Ishikawa (cell line): ENCODE data around the gene CPNE2.

Experiments
- CREB1 ChIP-seq: IDR thresholded peaks from 2 replicates; pipeline ENCODE4 v1.6.1; 2012; ENCODE audit warnings: low read depth
- EGR1 ChIP-seq: IDR thresholded peaks from 2 replicates; pipeline ENCODE4 v1.6.1; 2012
- EP300 ChIP-seq: IDR thresholded peaks from 2 replicates; pipeline ENCODE4 v1.6.1; 2012; ENCODE audit warnings: borderline replicate concordance
- FOXM1 ChIP-seq: IDR thresholded peaks from 2 replicates; pipeline ENCODE4 v1.6.1; 2012; ENCODE audit warnings: low read depth, borderline replicate concordance
- RAD21 ChIP-seq: IDR thresholded peaks from 2 replicates; pipeline ENCODE4 v1.6.1; 2012; ENCODE audit warnings: low read depth
- REST ChIP-seq: IDR thresholded peaks from 2 replicates; pipeline ENCODE4 v1.6.1; 2012; ENCODE audit warnings: low read depth, mild to moderate bottlenecking
- TAF1 ChIP-seq: IDR thresholded peaks from 2 replicates; pipeline ENCODE4 v1.6.1; 2012; ENCODE audit warnings: low read depth, mild to moderate bottlenecking
- TCF12 ChIP-seq: IDR thresholded peaks from 2 replicates; pipeline ENCODE4 v1.6.1; 2012; ENCODE audit warnings: low read depth
- TEAD4 ChIP-seq: IDR thresholded peaks from 2 replicates; pipeline ENCODE4 v1.6.1; 2012
- USF1 ChIP-seq: IDR thresholded peaks from 2 replicates; pipeline ENCODE4 v1.6.1; 2012
- YY1 ChIP-seq: IDR thresholded peaks from 2 replicates; pipeline ENCODE4 v1.6.1; 2012; ENCODE audit warnings: low read depth
- ZBTB7A ChIP-seq: IDR thresholded peaks from 2 replicates; pipeline ENCODE4 v1.6.1; 2012; ENCODE audit warnings: low read depth
- TF ChIP-seq, protein P1 (sequence below): IDR thresholded peaks from 2 replicates; pipeline ENCODE4 v1.6.1; 2012

DNA sequence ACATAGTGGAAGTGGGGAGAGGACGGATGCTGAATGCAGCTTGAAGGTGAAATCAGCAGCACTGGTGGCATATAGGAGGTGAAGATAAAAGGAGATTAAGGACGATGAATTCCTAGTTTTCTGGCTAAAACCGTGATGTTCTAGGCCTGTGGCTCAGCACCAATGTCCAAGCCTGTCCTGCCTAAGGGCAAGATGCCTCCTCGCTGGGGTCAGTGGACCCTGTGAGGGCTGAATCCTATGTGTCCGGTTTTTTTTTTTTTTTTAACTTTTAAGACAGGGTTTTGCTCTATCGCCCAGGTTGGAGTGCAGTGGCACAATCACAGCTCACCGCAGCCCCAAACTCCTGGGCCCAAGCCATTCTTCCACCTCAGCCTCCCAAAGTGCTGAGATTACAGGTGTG lies 12.8 kb downstream of the CPNE2 start:
- TF ChIP-seq RAD21 (no peak), EP300 (no peak), ZBTB7A (no peak), TCF12 (no peak), YY1 (no peak), FOXM1 (no peak), TEAD4 (no peak), CREB1 (no peak), TAF1 (no peak), REST (no peak), USF1 (no peak), EGR1 (no peak)
- TF ChIP-seq, protein P1, sequence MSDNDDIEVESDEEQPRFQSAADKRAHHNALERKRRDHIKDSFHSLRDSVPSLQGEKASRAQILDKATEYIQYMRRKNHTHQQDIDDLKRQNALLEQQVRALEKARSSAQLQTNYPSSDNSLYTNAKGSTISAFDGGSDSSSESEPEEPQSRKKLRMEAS, result no peak
